Astrocyte of the spinal cord (primary cell): ENCODE measurements around the gene CDKN2B-AS1.

Source experiments
- DNase-seq: peaks from one replicate; pipeline ENCODE4 v3.0.0; 2011; ENCODE audit warnings: low read depth, low spot score
- H3K4me3 ChIP-seq: 2 replicates; pipeline ENCODE4 v1.5.1; 2011; ENCODE audit warnings: low read depth, mild to moderate bottlenecking, low read length, moderate library complexity
- CTCF ChIP-seq: IDR thresholded peaks from 2 replicates; pipeline ENCODE4 v1.5.1; 2012; ENCODE audit warnings: low read depth, mild to moderate bottlenecking, low read length, inconsistent platforms
- in situ Hi-C: cut with HindIII; loops from 2 replicates; pipeline ENCODE4 v1.10.0; 2017; ENCODE audit warnings: low sequenced_read_pairs

The CDKN2B-AS1 gene

GRCh38 chr9:22078081-22078480 lies 83.5 kb downstream of the CDKN2B-AS1 start:
- no peak for TF ChIP-seq CTCF
- no peak for DNase-seq
- in situ Hi-C loops: no loop called here
- no peak overlapping the region for H3K4me3 ChIP-seq

GRCh38 chr9:22079873-22080341 lies 85.3 kb downstream of the CDKN2B-AS1 start:
- peak; percentile 42 for DNase-seq
- in situ Hi-C loops: no loop called here
- no peak overlapping the region for H3K4me3 ChIP-seq
- no peak for TF ChIP-seq CTCF

- peak; percentile 95 for DNase-seq
- in situ Hi-C loops: no loop called here
These were observed 89.9 kb downstream of the CDKN2B-AS1 start for GRCh38 chr9:22084336-22085035.

GRCh38 chr9:22088053-22088716 lies 93.6 kb downstream of the CDKN2B-AS1 start:
- DNase-seq: no peak
- H3K4me3 ChIP-seq: no peak overlapping the region
- in situ Hi-C loops: no loop called here
- TF ChIP-seq CTCF: no peak

More at GRCh38 chr9:22084336-22085035, 89.9 kb downstream of the CDKN2B-AS1 start:
- no peak for TF ChIP-seq CTCF
- no peak overlapping the region for H3K4me3 ChIP-seq

GRCh38 chr9:22088717-22089061 lies 94.1 kb downstream of the CDKN2B-AS1 start:
- DNase-seq: no peak
- TF ChIP-seq CTCF: no peak
- in situ Hi-C loops: no loop called here
- H3K4me3 ChIP-seq: no peak overlapping the region

- DNase-seq: peak; percentile 83
- TF ChIP-seq CTCF: no peak
- in situ Hi-C loops: no loop called here
- no peak overlapping the region for H3K4me3 ChIP-seq
These were observed 103.1 kb downstream of the CDKN2B-AS1 start for GRCh38 chr9:22097707-22098106.
